Breast epithelium (tissue), 4 donors: ENCODE measurements around the gene MS4A3. TPM values are rescaled to one million over a fixed set of nuclear protein-coding genes. Genes with fewer than 3 reads are reported as not detected.
"Not testable (repeated sequence)": the region's sequence is repeated elsewhere in the genome, so short reads cannot be mapped to it uniquely, and the experiment has no call there.

Source experiments
- DNase-seq, 2 donors: peaks; one replicate each; pipeline ENCODE4 v3.0.0-alpha.2; 2019; ENCODE audit warnings: low spot score in 2 of 2
- H3K27ac ChIP-seq, 2 donors: fragments of 200-600 bp; sonication (generic) in 1 of 2; one replicate each; pipeline ENCODE4 v1.5.1; 2016 to 2019; ENCODE audit warnings: mild to moderate bottlenecking in 1 of 2
- H3K27me3 ChIP-seq, 2 donors: fragments of 200-600 bp; sonication (generic) in 1 of 2; one replicate each; pipeline versions ENCODE4 v1.5.1 to v1.6.0; 2017 to 2019; ENCODE audit warnings: control low read depth in 1 of 2, mild to moderate bottlenecking in 1 of 2
- H3K36me3 ChIP-seq: fragments of 200-600 bp; one replicate; pipeline ENCODE4 v1.5.1; 2019
- H3K4me1 ChIP-seq, 2 donors: fragments of 200-600 bp; sonication (generic); one replicate each; pipeline ENCODE4 v1.5.1; 2016 to 2019; ENCODE audit warnings: control low read depth in 1 of 2
- H3K4me3 ChIP-seq, 3 donors: fragments of 200-600 bp; sonication (generic); 1 replicate in 2 of 3; 2 replicates in 1 of 3; pipeline ENCODE4 v1.5.1; 2016 to 2019; ENCODE audit warnings: mild to moderate bottlenecking in 3 of 3, moderate library complexity in 2 of 3
- H3K9me3 ChIP-seq, 2 donors: fragments of 200-600 bp; sonication (generic) in 1 of 2; one replicate each; pipeline ENCODE4 v1.5.1; 2016 to 2019; ENCODE audit warnings: control low read depth in 1 of 2
- CTCF ChIP-seq, 3 donors: fragments of 450-650 bp; IDR thresholded peaks; one replicate each; pipeline ENCODE4 v1.5.1; 2016 to 2017; ENCODE audit warnings: antibody characterized with exemption in 3 of 3, mild to moderate bottlenecking in 3 of 3, moderate library complexity in 3 of 3
- POLR2A ChIP-seq: fragments of 450-650 bp; IDR thresholded peaks from one replicate; pipeline ENCODE4 v1.6.1; 2016; ENCODE audit warnings: antibody characterized with exemption, mild to moderate bottlenecking, moderate library complexity
- POLR2AphosphoS5 ChIP-seq, 3 donors: sonication (generic); formaldehyde crosslinking; IDR thresholded peaks; one replicate each; pipeline ENCODE4 v1.6.1; 2017; ENCODE audit warnings: antibody characterized with exemption in 3 of 3
- intact Hi-C: fragments of 100-400 bp; cut with DNase I; formaldehyde crosslinking; loops from one replicate; pipeline ENCODE4 v1.15.1; 2023; ENCODE audit warnings: low total_unique reads
- total RNA-seq, 3 donors: library from RNA; depleted of rRNA; stranded (reverse); fragments of >200 nt; gene quantifications; one replicate each; pipeline ENCODE4 v1.1.0, GENCODE V29; 2016

MS4A3 gene
- not detected for total RNA-seq

- H3K27me3 ChIP-seq: no peaks in the 10 kb centered on the region
- TF ChIP-seq CTCF (IDR thresholded peaks at IDR 0.05) (no peak), POLR2A (no peak), POLR2AphosphoS5 (IDR thresholded peaks at IDR 0.05) (no peak)
Measured at GRCh38 chr11:60056349-60056969, at the start of gene MS4A3. Gene MS4A3 (plus strand): TSS chr11:60056665. CDS start chr11:60061161, 4,496 bp downstream.

GRCh38 chr11:60016881-60017280, 39.6 kb upstream of the MS4A3 start, which contains the start of gene OOSP4B:
Gene OOSP4B (plus strand): TSS chr11:60017181.
- Histone ChIP-seq H3K27me3 (no peaks in the 10 kb centered on the region), H3K36me3 (no peaks in the 10 kb centered on the region), H3K27ac (no peak within 1 kb of the TSS), H3K4me3 (no peak within 1 kb of the TSS), H3K9me3 (no peaks in the 10 kb centered on the region), H3K4me1 (no peaks in the 10 kb centered on the region)
- no peak for TF ChIP-seq POLR2A
- no peak for TF ChIP-seq CTCF (IDR thresholded peaks at IDR 0.05)
- no peak for TF ChIP-seq POLR2AphosphoS5 (IDR thresholded peaks at IDR 0.05)
- no peak for DNase-seq
- intact Hi-C loops: no loop called here

More at GRCh38 chr11:60056349-60056969, at the start of gene MS4A3:
- H3K36me3 ChIP-seq: no peaks in the 10 kb centered on the region
- DNase-seq: no peak
- H3K4me3 ChIP-seq: no peak within 1 kb of the TSS
- no peaks in the 10 kb centered on the region for H3K4me1 ChIP-seq
- intact Hi-C loops: no loop called here
- H3K27ac ChIP-seq: no peak within 1 kb of the TSS
- H3K9me3 ChIP-seq: peaks cover 0 to 4% of the 10 kb centered on the region in 2 donors

GRCh38 chr11:60018058-60018457, 38.4 kb upstream of the MS4A3 start:
- Histone ChIP-seq H3K36me3 (no peaks in the 10 kb centered on the region), H3K4me3 (no peak overlapping the region), H3K27ac (no peak overlapping the region), H3K4me1 (no peaks in the 10 kb centered on the region), H3K27me3 (no peaks in the 10 kb centered on the region), H3K9me3 (no peaks in the 10 kb centered on the region)
- no peak for DNase-seq
- TF ChIP-seq POLR2AphosphoS5 (IDR thresholded peaks at IDR 0.05) (no peak), POLR2A (no peak), CTCF (IDR thresholded peaks at IDR 0.05) (no peak)
- intact Hi-C loops: no loop called here

- DNase-seq, H3K36me3 ChIP-seq, H3K9me3 ChIP-seq, intact Hi-C loops, H3K27me3 ChIP-seq, H3K4me3 ChIP-seq, H3K27ac ChIP-seq, H3K4me1 ChIP-seq: not testable (repeated sequence)
Measured at GRCh38 chr11:60020376-60020775, 36.1 kb upstream of the MS4A3 start.

- Histone ChIP-seq H3K27me3 (no peaks in the 10 kb centered on the region), H3K4me1 (no peaks in the 10 kb centered on the region), H3K4me3 (no peak overlapping the region), H3K27ac (no peak overlapping the region), H3K9me3 (no peaks in the 10 kb centered on the region), H3K36me3 (no peaks in the 10 kb centered on the region)
- DNase-seq: no peak
- intact Hi-C loops: no loop called here
- TF ChIP-seq POLR2AphosphoS5 (IDR thresholded peaks at IDR 0.05) (no peak), POLR2A (no peak)
Measured at GRCh38 chr11:60029015-60029632, 27.3 kb upstream of the MS4A3 start.

- no peaks in the 10 kb centered on the region for H3K9me3 ChIP-seq
- H3K27me3 ChIP-seq: no peaks in the 10 kb centered on the region
- no peak for DNase-seq
- no peak within 1 kb of the TSS for H3K27ac ChIP-seq
- H3K36me3 ChIP-seq: no peaks in the 10 kb centered on the region
- H3K4me1 ChIP-seq: no peaks in the 10 kb centered on the region
- intact Hi-C loops: no loop called here
- TF ChIP-seq POLR2AphosphoS5 (IDR thresholded peaks at IDR 0.05) (no peak), CTCF (IDR thresholded peaks at IDR 0.05) (no peak), POLR2A (no peak)
- H3K4me3 ChIP-seq: no peak within 1 kb of the TSS
Measured at GRCh38 chr11:60040109-60040508, 16.4 kb upstream of the MS4A3 start, which contains the start of gene OOSP2. Gene OOSP2 (plus strand): TSS chr11:60040409. CDS start chr11:60040460, 51 bp downstream.

- H3K36me3 ChIP-seq, H3K4me1 ChIP-seq, DNase-seq, H3K27ac ChIP-seq, H3K27me3 ChIP-seq, intact Hi-C loops, H3K9me3 ChIP-seq, H3K4me3 ChIP-seq: not testable (repeated sequence)
Measured at GRCh38 chr11:60050422-60050821, 6.0 kb upstream of the MS4A3 start.

GRCh38 chr11:60050839-60051238, 5.6 kb upstream of the MS4A3 start:
- H3K27me3 ChIP-seq, H3K9me3 ChIP-seq, H3K4me3 ChIP-seq, H3K27ac ChIP-seq, H3K36me3 ChIP-seq, intact Hi-C loops, DNase-seq, H3K4me1 ChIP-seq: not testable (repeated sequence)
